GM23338 (cell line): ENCODE results near the gene OR2T10. TPM values are rescaled to one million over a fixed set of nuclear protein-coding genes. Genes with fewer than 3 reads are reported as not detected.
"Not testable (repeated sequence)": the region's sequence is repeated elsewhere in the genome, so short reads cannot be mapped to it uniquely, and the experiment has no call there.

ENCODE experiments used
- ATAC-seq: fragments of 200-7000 bp; cut with Tn5 transposase; 3 replicates; pipeline ENCODE4 v1.9.1; 2020
- DNase-seq: peaks from one replicate; pipeline ENCODE4 v3.0.0-alpha.2; 2015; ENCODE audit warnings: low spot score
- H2AFZ ChIP-seq: fragments of 200-600 bp; sonication (generic); 2 replicates; pipeline ENCODE4 v1.8.0; 2016; ENCODE audit warnings: antibody characterized with exemption, mild to moderate bottlenecking, moderate library complexity
- H3F3A ChIP-seq: fragments of 200-600 bp; sonication (generic); replicated peaks from 2 replicates; pipeline ENCODE4 v1.8.0; 2017; ENCODE audit warnings: antibody characterized with exemption, mixed run types, low read depth
- H3K27ac ChIP-seq: fragments of 200-600 bp; sonication (generic); 2 replicates; pipeline ENCODE4 v1.6.1; 2016; ENCODE audit warnings: low read depth
- H3K27me3 ChIP-seq: fragments of 200-600 bp; sonication (generic); 2 replicates; pipeline ENCODE4 v1.8.0; 2016; ENCODE audit warnings: mild to moderate bottlenecking, mixed run types, moderate library complexity; ENCODE audit not compliant: insufficient read depth
- H3K36me3 ChIP-seq: fragments of 200-600 bp; sonication (generic); 2 replicates; pipeline ENCODE4 v1.8.0; 2016; ENCODE audit warnings: mild to moderate bottlenecking; ENCODE audit not compliant: insufficient read depth
- H3K4me1 ChIP-seq: fragments of 200-600 bp; sonication (generic); 2 replicates; pipeline ENCODE4 v1.8.0; 2016; ENCODE audit warnings: mild to moderate bottlenecking, moderate library complexity; ENCODE audit not compliant: insufficient read depth
- H3K4me2 ChIP-seq: fragments of 200-600 bp; sonication (generic); 2 replicates; pipeline ENCODE4 v1.7.1; 2017; ENCODE audit warnings: mixed run types
- H3K4me3 ChIP-seq: fragments of 200-600 bp; sonication (generic); 2 replicates; pipeline ENCODE4 v1.6.1; 2016; ENCODE audit warnings: mixed run types
- H3K79me2 ChIP-seq: fragments of 200-600 bp; sonication (generic); replicated peaks from 2 replicates; pipeline ENCODE4 v1.8.0; 2017; ENCODE audit warnings: mild to moderate bottlenecking; ENCODE audit not compliant: insufficient read depth
- H3K9me2 ChIP-seq: fragments of 200-600 bp; sonication (generic); 2 replicates; pipeline ENCODE4 v1.8.0; 2017; ENCODE audit not compliant: insufficient read depth
- H4K20me1 ChIP-seq: fragments of 200-600 bp; sonication (generic); replicated peaks from 2 replicates; pipeline ENCODE4 v1.8.0; 2017; ENCODE audit warnings: mild to moderate bottlenecking; ENCODE audit not compliant: insufficient read depth
- H3K27ac Mint-ChIP-seq: 2 replicates; pipeline ENCODE4 v1.8.0; 2020; ENCODE audit warnings: inconsistent platforms, mild to moderate bottlenecking, moderate library complexity, mixed read lengths
- H3K27me3 Mint-ChIP-seq: 3 replicates; pipeline ENCODE4 v1.8.0; 2022; ENCODE audit warnings: low read depth, mild to moderate bottlenecking, moderate library complexity, mixed read lengths, inconsistent platforms; ENCODE audit not compliant: insufficient read depth, poor library complexity
- H3K36me3 Mint-ChIP-seq: 3 replicates; pipeline ENCODE4 v1.8.0; 2021; ENCODE audit warnings: low read depth, mild to moderate bottlenecking, inconsistent platforms, moderate library complexity, mixed read lengths
- H3K4me1 Mint-ChIP-seq: 3 replicates; pipeline ENCODE4 v1.8.0; 2020; ENCODE audit warnings: mild to moderate bottlenecking, inconsistent platforms, mixed read lengths
- H3K4me3 Mint-ChIP-seq: 3 replicates; pipeline ENCODE4 v1.8.0; 2021; ENCODE audit warnings: moderate library complexity, mild to moderate bottlenecking, inconsistent platforms, mixed read lengths
- H3K9me3 Mint-ChIP-seq: 3 replicates; pipeline ENCODE4 v1.8.0; 2020; ENCODE audit warnings: moderate library complexity, mild to moderate bottlenecking, inconsistent platforms, mixed read lengths
- polyA plus RNA-seq: library from polyadenylated mRNA; unstranded; fragments of >200 nt; fragmentation: Nextera tagmentation; extraction: Ambion mirVana; gene quantifications from 2 replicates; pipeline ENCODE4 v1.2.1, GENCODE V29; 2016
- small RNA-seq: library from RNA; depleted of rRNA; stranded (forward); fragments of <200 nt; gene quantifications from one replicate; pipeline ENCODE3, GENCODE V24; 2014; ENCODE audit warnings: low replicate concordance
- total RNA-seq: library from RNA; depleted of rRNA; stranded (reverse); fragments of >200 nt; shearing (Covaris generic); gene quantifications from 2 replicates; pipeline ENCODE4 v1.2.3, GENCODE V29; 2014; rRNA removed

The OR2T10 gene
- total and polyA plus RNA-seq, 2 experiments from 2014 or later, result not detected

DNA sequence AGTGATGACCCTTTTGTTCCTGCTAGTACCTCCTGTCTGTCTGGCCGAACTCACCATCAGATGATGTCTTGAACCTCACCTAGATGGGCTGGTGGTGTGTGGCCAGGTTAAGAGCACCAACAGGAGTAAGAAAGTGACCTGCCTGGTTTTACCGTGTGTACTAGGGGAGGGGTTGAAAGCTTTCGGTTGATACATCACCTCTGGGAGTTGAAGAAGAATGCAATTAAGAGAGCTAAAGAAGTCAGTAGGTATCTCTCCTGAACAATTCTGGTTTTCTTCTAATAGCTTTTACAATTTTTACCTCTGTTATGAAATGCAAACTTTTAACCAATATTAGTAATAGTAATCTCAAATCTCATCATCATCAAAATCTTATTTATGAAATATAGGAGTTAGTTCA, 34.8 kb downstream of the OR2T10 start, which contains the start of gene OR2T29:
Gene OR2T29 (minus strand): TSS at position 101 of the 400 bp plus-strand sequence. CDS start 3,281 bp downstream, outside the sequence.
- H3K4me2 ChIP-seq, H3K79me2 ChIP-seq, H2AFZ ChIP-seq, H3K36me3 ChIP-seq, H3F3A ChIP-seq, H3K36me3 Mint-ChIP-seq, DNase-seq, H3K4me1 ChIP-seq, H3K27ac ChIP-seq, H4K20me1 ChIP-seq, H3K27me3 ChIP-seq, H3K9me2 ChIP-seq, H3K4me3 ChIP-seq, H3K4me3 Mint-ChIP-seq, H3K27me3 Mint-ChIP-seq, ATAC-seq, H3K4me1 Mint-ChIP-seq, H3K27ac Mint-ChIP-seq: not testable (repeated sequence)
- peaks cover 18% of the 10 kb centered on the region for H3K9me3 Mint-ChIP-seq

DNA sequence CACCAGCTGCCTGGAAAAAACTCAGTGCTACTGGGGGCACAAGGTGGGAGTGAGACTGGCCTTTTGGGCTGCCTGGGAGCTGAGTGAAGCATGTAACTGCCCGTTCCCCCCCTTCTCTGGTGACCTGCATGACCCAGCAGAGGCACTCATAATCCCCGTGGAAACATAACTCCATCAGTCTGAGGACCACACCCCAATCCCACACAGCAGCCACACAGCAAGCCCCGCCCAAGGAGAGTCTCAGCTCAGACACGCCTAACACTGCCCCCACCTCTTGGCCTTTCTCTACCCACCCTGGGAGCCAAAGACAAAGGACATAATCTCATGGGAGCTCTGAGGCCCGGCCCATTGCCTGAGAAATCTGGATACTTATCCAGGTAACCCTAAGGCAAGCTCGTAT, 46.5 kb downstream of the OR2T10 start:
- H3K4me1 ChIP-seq, H3K4me3 ChIP-seq, H3F3A ChIP-seq, H3K36me3 Mint-ChIP-seq, H2AFZ ChIP-seq, H3K9me3 Mint-ChIP-seq, H3K4me1 Mint-ChIP-seq, H3K9me2 ChIP-seq, H3K4me3 Mint-ChIP-seq, H3K27ac ChIP-seq, H3K27me3 Mint-ChIP-seq, H3K27ac Mint-ChIP-seq, H3K36me3 ChIP-seq, ATAC-seq, H4K20me1 ChIP-seq, H3K27me3 ChIP-seq, H3K4me2 ChIP-seq, H3K79me2 ChIP-seq, DNase-seq: not testable (repeated sequence)

DNA sequence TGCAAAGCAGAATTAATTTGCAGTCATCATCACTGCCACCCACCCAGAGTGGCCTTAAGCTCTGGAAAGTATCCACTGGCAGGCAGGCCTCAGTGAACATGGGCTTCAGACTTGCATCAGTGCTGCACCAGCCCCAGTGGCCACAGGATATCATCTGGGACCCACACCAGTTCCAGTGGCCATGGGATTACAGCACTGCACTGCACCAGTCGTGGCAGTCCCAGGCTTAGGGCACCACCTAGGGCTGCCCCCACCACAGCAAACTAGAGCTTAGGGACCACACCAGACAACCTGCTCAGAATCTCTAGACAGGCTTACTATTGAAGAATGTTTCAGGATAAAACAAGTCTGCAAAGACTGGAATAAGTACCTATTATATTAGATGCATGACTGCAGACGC, 50.1 kb downstream of the OR2T10 start:
- not testable (repeated sequence) for H3K36me3 ChIP-seq, H3K4me3 Mint-ChIP-seq, H3K36me3 Mint-ChIP-seq, ATAC-seq, H3K79me2 ChIP-seq, H3F3A ChIP-seq, H3K4me1 ChIP-seq, H3K9me3 Mint-ChIP-seq, DNase-seq, H3K4me2 ChIP-seq, H3K27ac ChIP-seq, H3K27ac Mint-ChIP-seq, H2AFZ ChIP-seq, H3K9me2 ChIP-seq, H3K27me3 Mint-ChIP-seq, H3K27me3 ChIP-seq, H3K4me1 Mint-ChIP-seq, H4K20me1 ChIP-seq, H3K4me3 ChIP-seq

Small RNAs within 50 kb of the gene (small RNA-seq; reads per million reads assigned to genes)
- not detected for gene RF00019

Other genes starting within 250 kb of the OR2T10 start
- gene OR14C36, start 248.9 kb downstream of the OR2T10 start, total RNA-seq, result not detected in 2 replicates
- gene OR14C36, start 248.9 kb downstream of the OR2T10 start, polyA plus RNA-seq, result not detected in 2 replicates
- gene OR2T4, start 236.0 kb downstream of the OR2T10 start, total RNA-seq, result not detected in 2 replicates
- gene OR2T4, start 236.0 kb downstream of the OR2T10 start, polyA plus RNA-seq, result not detected in 2 replicates
- gene OR2T6, start 222.0 kb downstream of the OR2T10 start, total RNA-seq, result not detected in 2 replicates
- not detected in 2 replicates for gene OR2T6, start 222.0 kb downstream of the OR2T10 start, polyA plus RNA-seq
- not detected in 2 replicates for gene OR2T1, start 194.7 kb downstream of the OR2T10 start, total RNA-seq
- not detected in 2 replicates for gene OR2T1, start 194.7 kb downstream of the OR2T10 start, polyA plus RNA-seq
- gene OR2T2, start 152.1 kb downstream of the OR2T10 start, total RNA-seq, result not detected in 2 replicates
- not detected in 2 replicates for gene OR2T2, start 152.1 kb downstream of the OR2T10 start, polyA plus RNA-seq
- gene OR2T3, start 124.3 kb downstream of the OR2T10 start, total RNA-seq, result not detected in 2 replicates
- gene OR2T3, start 124.3 kb downstream of the OR2T10 start, polyA plus RNA-seq, result not detected in 2 replicates
- not detected in 2 replicates for gene OR2T5, start 109.1 kb downstream of the OR2T10 start, total RNA-seq
- gene OR2T5, start 109.1 kb downstream of the OR2T10 start, polyA plus RNA-seq, result not detected in 2 replicates
- gene OR2G6, start 89.6 kb downstream of the OR2T10 start, total RNA-seq, result not detected in 2 replicates
- gene OR2G6, start 89.6 kb downstream of the OR2T10 start, polyA plus RNA-seq, result not detected in 2 replicates
- gene OR2T29, start 34.9 kb downstream of the OR2T10 start, total RNA-seq, result not detected in 2 replicates
- not detected in 2 replicates for gene OR2T29, start 34.9 kb downstream of the OR2T10 start, polyA plus RNA-seq
- not detected in 2 replicates for gene OR2T34, start 22.9 kb downstream of the OR2T10 start, total RNA-seq
- gene OR2T34, start 22.9 kb downstream of the OR2T10 start, polyA plus RNA-seq, result not detected in 2 replicates
- not detected in 2 replicates for gene OR2T11, start 37.4 kb upstream of the OR2T10 start, total RNA-seq
- not detected in 2 replicates for gene OR2T11, start 37.4 kb upstream of the OR2T10 start, polyA plus RNA-seq
- not detected in 2 replicates for gene OR2T35, start 47.6 kb upstream of the OR2T10 start, total RNA-seq
- not detected in 2 replicates for gene OR2T35, start 47.6 kb upstream of the OR2T10 start, polyA plus RNA-seq
- not detected in 2 replicates for gene OR2T27, start 57.8 kb upstream of the OR2T10 start, total RNA-seq
- not detected in 2 replicates for gene OR2T27, start 57.8 kb upstream of the OR2T10 start, polyA plus RNA-seq
- not detected in 2 replicates for gene OR14I1, start 105.1 kb upstream of the OR2T10 start, total RNA-seq
- gene OR14I1, start 105.1 kb upstream of the OR2T10 start, polyA plus RNA-seq, result not detected in 2 replicates
- not detected in 2 replicates for gene LYPD8, start 158.1 kb upstream of the OR2T10 start, total RNA-seq
- not detected in 2 replicates for gene LYPD8, start 158.1 kb upstream of the OR2T10 start, polyA plus RNA-seq
- gene SH3BP5L, start 228.2 kb upstream of the OR2T10 start, total RNA-seq, result 16.8 and 26.1 TPM in 2 replicates
- gene SH3BP5L, start 228.2 kb upstream of the OR2T10 start, polyA plus RNA-seq, result 2.8 and 3.9 TPM in 2 replicates
- gene ZNF672, start 240.5 kb upstream of the OR2T10 start, total RNA-seq, result 26.3 and 39.7 TPM in 2 replicates
- 9.0 and 10.3 TPM in 2 replicates for gene ZNF672, start 240.5 kb upstream of the OR2T10 start, polyA plus RNA-seq